KMS-11 (cell line): ENCODE results near the gene PPP2R5B.

Source experiments
- H2AFZ ChIP-seq: fragments of 200-600 bp; sonication (generic); 2 replicates; pipeline ENCODE4 v1.6.1; 2016; ENCODE audit warnings: antibody characterized with exemption, mixed run types, low read depth
- H3K27ac ChIP-seq: fragments of 200-600 bp; sonication (generic); 2 replicates; pipeline ENCODE4 v1.6.1; 2016; ENCODE audit warnings: mild to moderate bottlenecking, mixed run types
- H3K27me3 ChIP-seq: fragments of 200-600 bp; sonication (generic); 2 replicates; pipeline ENCODE4 v1.6.1; 2017; ENCODE audit warnings: mild to moderate bottlenecking, low read depth, mixed run types, moderate library complexity; ENCODE audit not compliant: insufficient read depth
- H3K36me3 ChIP-seq: fragments of 200-600 bp; sonication (generic); 2 replicates; pipeline ENCODE4 v1.6.1; 2017; ENCODE audit warnings: mild to moderate bottlenecking, mixed run types; ENCODE audit not compliant: insufficient read depth
- H3K4me1 ChIP-seq: fragments of 200-600 bp; sonication (generic); 2 replicates; pipeline ENCODE4 v1.6.1; 2016; ENCODE audit warnings: mild to moderate bottlenecking, low read depth, mixed run types; ENCODE audit not compliant: poor library complexity, severe bottlenecking
- H3K4me2 ChIP-seq: fragments of 200-600 bp; sonication (generic); 2 replicates; pipeline ENCODE4 v1.7.0; 2016; ENCODE audit warnings: mild to moderate bottlenecking, mixed run types
- H3K4me3 ChIP-seq: fragments of 200-600 bp; sonication (generic); IDR thresholded peaks from 2 replicates; pipeline ENCODE4 v1.6.1; 2017; ENCODE audit warnings: low read depth, low read length, mixed read lengths; ENCODE audit not compliant: insufficient read depth
- H3K79me2 ChIP-seq: fragments of 200-600 bp; sonication (generic); 2 replicates; pipeline ENCODE4 v1.6.1; 2016; ENCODE audit warnings: low read depth, mixed run types; ENCODE audit not compliant: insufficient read depth
- H3K9ac ChIP-seq: fragments of 200-600 bp; sonication (generic); 2 replicates; pipeline ENCODE4 v1.6.1; 2016; ENCODE audit warnings: mild to moderate bottlenecking, mixed run types
- H4K20me1 ChIP-seq: fragments of 200-600 bp; sonication (generic); 2 replicates; pipeline ENCODE4 v1.6.1; 2016; ENCODE audit warnings: mild to moderate bottlenecking, mixed run types; ENCODE audit not compliant: insufficient read depth
- CTCF ChIP-seq: fragments of 200-600 bp; sonication (generic); conservative IDR thresholded peaks from 2 replicates; pipeline ENCODE4 v1.6.1; 2017; ENCODE audit warnings: low read depth, mild to moderate bottlenecking, antibody characterized with exemption, low read length, moderate library complexity, mixed read lengths

The PPP2R5B gene

GRCh38 chr11:64967375-64967774, 42.9 kb downstream of the PPP2R5B start:
- TF ChIP-seq CTCF, result no peak
- no peaks in the 10 kb centered on the region for H3K27me3 ChIP-seq
- no peaks in the 10 kb centered on the region for H3K79me2 ChIP-seq
- no peak overlapping the region for H3K4me2 ChIP-seq
- H4K20me1 ChIP-seq, result no peaks in the 10 kb centered on the region
- no peaks in the 10 kb centered on the region for H3K4me1 ChIP-seq
- H3K9ac ChIP-seq, result no peak overlapping the region
- no peaks in the 10 kb centered on the region for H3K36me3 ChIP-seq
- H3K27ac ChIP-seq, result no peak overlapping the region
- no peak overlapping the region for H3K4me3 ChIP-seq
- no peak overlapping the region for H2AFZ ChIP-seq

GRCh38 chr11:64969209-64969608, 44.7 kb downstream of the PPP2R5B start:
- H3K27ac ChIP-seq, result no peak overlapping the region
- no peaks in the 10 kb centered on the region for H3K36me3 ChIP-seq
- H3K9ac ChIP-seq, result no peak overlapping the region
- H2AFZ ChIP-seq, result no peak overlapping the region
- H3K27me3 ChIP-seq, result no peaks in the 10 kb centered on the region
- no peaks in the 10 kb centered on the region for H4K20me1 ChIP-seq
- H3K4me1 ChIP-seq, result no peaks in the 10 kb centered on the region
- H3K4me2 ChIP-seq, result no peak overlapping the region
- H3K4me3 ChIP-seq, result no peak overlapping the region
- no peaks in the 10 kb centered on the region for H3K79me2 ChIP-seq
- TF ChIP-seq CTCF, result no peak

- Histone ChIP-seq H3K4me1 (no peaks in the 10 kb centered on the region), H3K4me2 (no peak overlapping the region), H3K9ac (no peak overlapping the region), H4K20me1 (no peaks in the 10 kb centered on the region), H3K27ac (no peak overlapping the region), H3K36me3 (no peaks in the 10 kb centered on the region), H2AFZ (no peak overlapping the region), H3K4me3 (no peak overlapping the region), H3K27me3 (no peaks in the 10 kb centered on the region), H3K79me2 (no peaks in the 10 kb centered on the region)
- no peak for TF ChIP-seq CTCF
Observed at GRCh38 chr11:64970731-64971151, 46.3 kb downstream of the PPP2R5B start.

GRCh38 chr11:64971421-64972233, 47.1 kb downstream of the PPP2R5B start, which contains the start of gene MAJIN:
Gene MAJIN, minus strand, starts transcription at chr11:64972108. Its CDS starts 12,703 bp downstream, at chr11:64959405.
- no peak for TF ChIP-seq CTCF
- Histone ChIP-seq H3K4me1 (no peaks in the 10 kb centered on the region), H4K20me1 (no peaks in the 10 kb centered on the region), H3K36me3 (no peaks in the 10 kb centered on the region), H3K27ac (no peak within 1 kb of the TSS), H3K79me2 (no peaks in the 10 kb centered on the region), H3K4me2 (no peak within 1 kb of the TSS), H3K4me3 (no peak within 1 kb of the TSS), H2AFZ (no peak within 1 kb of the TSS), H3K27me3 (no peaks in the 10 kb centered on the region), H3K9ac (no peak within 1 kb of the TSS)
